SW 1271 (cell line): Measurements from ENCODE around the gene ARHGEF38.
"Not testable (repeated sequence)": the region's sequence is repeated elsewhere in the genome, so short reads cannot be mapped to it uniquely, and the experiment has no call there.

ENCODE experiments used
- DNase-seq, 2 experiments: peaks; one replicate each; lab custom pipeline; 2025; lab: John Stamatoyannopoulos, UW

The ARHGEF38 gene

DNA sequence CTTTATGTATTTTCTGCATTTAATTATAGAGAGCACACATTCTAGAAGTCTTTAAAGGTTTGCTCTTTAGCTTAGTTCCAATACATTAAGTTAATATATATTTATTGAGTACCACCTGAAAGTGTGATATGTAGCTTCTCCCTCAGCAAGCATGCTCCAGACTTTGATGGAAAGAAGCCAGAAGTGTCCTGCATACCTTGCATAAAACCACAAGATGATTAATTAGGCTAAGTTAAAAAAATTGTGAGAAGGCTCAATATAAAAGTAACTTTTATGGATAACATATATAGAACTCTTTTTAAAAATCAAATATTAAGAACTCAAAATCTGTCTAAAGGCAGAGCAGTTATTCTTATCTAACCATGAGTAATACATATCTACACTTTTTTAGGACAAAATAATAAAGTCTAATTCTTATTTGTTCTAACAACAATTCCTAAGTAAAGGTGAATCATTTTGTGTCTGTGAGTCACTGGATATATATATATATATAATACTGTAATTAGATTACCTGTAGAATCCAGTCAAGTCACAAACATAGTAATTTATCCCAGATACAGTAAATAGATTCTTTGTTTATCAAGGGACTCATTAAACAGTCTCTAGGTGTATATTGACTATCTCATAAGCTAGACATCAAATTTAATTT lies 104.8 kb downstream of the ARHGEF38 start:
- no peak for DNase-seq

DNA sequence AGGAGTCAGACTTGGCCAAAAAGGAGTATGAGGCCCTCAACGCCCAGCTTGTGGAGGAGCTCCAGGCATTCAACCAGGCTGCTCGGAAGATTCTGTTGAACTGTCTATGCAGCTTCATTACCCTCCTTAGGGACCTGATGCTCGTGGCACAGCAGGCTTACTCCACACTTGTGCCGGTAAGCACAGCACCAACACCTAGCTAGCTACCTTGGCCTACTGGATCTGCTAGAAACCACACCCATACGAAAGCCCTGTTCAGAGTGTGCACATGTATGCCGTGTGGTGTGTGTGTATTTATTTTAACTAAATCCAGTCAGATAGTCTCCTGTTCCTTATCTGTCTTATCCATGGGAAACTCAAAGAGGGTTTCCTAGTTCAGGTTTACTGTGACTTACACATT lies 106.8 kb downstream of the ARHGEF38 start:
- DNase-seq, result no peak

DNA sequence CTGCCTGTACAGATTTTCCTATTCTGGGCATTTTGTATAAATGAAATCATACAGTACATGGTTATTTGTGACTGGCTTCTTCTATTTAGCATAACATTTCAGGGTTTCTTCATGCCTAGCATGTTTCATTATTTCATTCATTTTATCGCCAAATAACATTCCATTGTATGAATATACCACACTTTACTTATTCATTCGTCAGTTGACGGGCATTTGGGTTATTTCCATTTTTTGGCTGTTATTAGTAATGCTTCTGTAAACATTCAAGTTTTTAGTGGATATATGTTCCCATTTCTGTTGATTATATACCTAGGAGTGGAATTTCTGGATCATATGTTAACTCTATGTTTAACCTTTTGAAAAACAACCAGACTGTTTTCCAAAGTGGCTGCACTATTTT lies 108.6 kb downstream of the ARHGEF38 start:
- DNase-seq, result no peak

DNA sequence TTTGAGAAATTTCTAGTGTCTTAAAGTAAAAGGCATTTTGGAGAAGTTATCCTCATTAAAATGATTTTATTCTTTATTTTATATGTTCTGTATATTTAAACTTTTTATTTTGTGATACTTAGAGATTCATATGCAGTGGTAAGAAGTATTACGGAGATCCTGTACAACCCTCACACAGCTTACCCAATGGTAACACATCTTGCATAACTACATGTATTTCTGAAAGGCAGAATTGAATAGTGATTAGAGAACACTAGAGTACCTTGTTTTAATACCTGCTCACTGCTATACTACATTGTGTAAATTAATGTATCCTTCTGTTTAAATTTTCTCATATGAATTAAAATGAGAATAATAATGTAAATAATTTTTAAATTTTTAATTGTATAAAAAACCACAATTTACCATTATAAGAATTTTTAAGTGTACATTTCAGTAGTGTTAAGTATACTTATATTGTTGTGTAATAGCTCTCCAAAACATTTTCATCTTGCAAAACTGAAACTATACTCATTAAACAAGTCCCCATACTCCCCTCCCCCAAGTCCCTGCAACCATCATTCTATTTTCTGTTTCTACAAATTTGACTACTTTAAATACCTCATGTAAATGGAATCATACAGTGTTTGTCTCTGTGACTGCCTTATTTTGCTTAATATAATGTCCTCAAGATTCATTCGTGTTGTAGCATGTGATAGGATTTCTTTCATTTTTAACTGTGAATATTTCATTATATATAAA lies 110.7 kb downstream of the ARHGEF38 start:
- no peak for DNase-seq

DNA sequence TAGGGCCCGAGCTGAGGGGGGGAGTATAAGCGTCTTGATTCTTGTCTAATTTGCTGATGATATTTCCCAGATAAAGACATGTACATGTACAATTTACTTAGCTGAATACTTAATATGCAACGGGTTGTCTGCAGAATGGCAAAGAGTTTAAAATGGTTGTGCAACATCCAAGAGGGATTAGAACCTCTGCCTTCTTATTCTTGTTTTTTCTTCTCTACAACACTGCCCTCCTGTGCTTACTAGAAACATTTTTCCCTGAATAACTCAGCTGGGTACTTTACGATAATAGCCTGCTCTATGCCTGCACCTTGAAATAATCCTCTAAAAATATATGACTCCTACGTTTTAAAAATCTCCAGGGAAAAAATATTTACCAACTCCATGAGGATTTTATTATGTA lies 114.3 kb downstream of the ARHGEF38 start:
- DNase-seq, result peak in 1 of 2 experiments; percentile 1

DNA sequence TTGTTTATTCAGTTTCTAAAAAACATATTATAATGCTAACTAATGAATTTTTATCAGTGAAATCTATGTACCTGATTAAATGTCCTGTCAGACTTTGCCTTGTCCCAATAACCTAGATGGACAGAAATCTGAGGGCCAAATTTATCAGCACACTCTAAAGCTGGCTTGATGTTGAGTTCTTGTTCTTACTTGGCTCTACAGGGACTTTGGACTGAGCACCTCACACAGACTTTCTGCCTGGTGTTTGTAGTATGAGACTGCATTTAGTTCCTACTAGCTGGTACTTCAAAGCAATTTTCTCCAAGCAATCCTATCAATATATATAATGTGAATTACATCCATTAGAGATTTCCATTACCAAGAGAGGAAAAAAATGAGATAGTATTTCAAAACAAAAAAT lies 118.3 kb downstream of the ARHGEF38 start:
- DNase-seq, result no peak

DNA sequence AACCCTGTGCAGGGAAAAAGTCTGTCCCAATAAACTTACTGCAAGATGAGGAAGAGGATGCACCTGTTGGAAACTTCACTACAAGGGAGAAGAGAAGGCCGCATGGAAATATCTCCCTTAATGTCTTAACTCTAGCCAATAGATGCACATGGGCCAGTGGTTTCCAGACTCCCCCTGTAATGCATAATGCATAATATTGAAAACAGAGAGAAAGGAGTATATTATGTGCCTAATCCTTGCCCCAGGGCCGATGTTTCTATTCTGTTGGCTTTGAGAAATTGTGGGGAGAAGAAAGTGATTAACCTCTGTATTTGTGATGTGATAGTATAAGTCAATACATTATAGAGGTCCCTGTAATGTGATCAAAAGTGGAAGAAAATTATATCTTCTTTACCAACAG lies 118.9 kb downstream of the ARHGEF38 start:
- no peak for DNase-seq

DNA sequence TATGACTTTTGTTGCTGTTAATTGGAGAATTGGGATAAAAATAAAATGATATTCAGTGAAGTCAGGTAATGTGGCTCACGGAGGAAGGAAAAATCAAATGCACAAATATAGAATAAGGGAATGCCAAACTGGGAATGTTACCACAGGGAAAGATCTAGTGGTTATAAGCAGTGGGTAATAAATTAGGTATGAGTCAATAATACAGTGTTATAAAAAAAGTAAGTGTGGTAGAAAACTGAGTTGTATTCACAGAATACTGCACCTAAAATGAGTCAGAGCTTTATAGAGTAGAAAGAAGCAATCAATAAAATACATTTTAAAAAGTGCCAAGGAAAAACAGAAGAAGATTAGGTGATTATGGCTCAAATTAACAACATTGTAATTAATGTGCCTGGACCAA lies 121.6 kb downstream of the ARHGEF38 start:
- no peak for DNase-seq

DNA sequence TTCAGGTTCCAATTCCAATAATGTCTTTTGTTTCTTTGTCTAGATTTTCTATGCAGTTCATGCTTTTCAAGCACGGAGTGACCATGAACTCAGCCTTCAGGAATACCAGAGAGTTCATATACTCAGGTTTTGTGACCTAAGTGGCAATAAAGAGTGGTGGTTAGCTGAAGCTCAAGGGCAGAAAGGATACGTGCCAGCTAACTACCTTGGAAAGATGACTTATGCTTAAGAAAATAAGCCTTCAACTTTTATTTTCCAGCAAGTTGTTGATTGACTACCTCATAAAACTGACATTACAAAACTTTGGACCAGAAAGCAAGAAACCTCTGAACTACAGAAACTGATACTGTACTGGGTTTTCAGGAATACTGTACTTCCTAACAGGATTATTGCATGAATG lies 125.3 kb downstream of the ARHGEF38 start:
- no peak for DNase-seq

DNA sequence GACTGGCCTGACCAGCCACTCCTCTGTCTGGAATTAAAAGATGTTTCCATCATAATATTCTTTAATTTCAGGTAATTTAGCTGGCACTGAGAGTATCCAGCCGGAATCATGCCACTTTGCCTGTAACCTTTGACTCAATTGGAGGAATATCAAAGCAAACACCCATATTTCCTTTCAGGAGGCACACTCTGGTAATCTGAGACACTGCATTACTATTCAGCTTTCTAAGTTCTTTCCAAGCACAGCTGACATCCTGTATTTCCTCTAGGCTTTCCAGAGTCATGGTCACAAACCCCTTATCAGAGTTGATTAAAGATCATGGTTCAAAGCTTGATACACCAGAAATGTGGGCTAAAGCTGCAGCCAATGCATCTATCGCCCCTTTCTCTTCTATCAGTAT lies 126.8 kb downstream of the ARHGEF38 start:
- DNase-seq, result no peak

DNA sequence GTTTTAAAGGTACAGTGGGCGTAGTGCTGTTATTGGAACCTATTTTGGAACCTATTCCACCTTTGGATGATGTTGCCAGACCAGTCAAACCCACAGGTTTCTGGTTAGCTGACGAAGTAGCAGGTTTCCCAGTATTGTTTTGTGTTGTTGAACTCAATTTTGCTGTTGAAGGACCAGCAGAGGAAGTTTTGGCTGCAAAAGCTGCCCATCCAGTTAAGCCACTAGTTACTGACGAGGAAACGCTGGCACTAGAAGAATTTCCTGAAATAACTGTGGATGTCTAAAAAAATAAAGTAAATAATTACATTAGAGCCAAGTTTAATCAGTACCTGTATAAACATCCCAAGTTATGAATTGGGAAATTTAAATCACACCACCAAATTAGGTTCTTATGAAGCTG lies 130.6 kb downstream of the ARHGEF38 start:
- DNase-seq, result no peak

DNA sequence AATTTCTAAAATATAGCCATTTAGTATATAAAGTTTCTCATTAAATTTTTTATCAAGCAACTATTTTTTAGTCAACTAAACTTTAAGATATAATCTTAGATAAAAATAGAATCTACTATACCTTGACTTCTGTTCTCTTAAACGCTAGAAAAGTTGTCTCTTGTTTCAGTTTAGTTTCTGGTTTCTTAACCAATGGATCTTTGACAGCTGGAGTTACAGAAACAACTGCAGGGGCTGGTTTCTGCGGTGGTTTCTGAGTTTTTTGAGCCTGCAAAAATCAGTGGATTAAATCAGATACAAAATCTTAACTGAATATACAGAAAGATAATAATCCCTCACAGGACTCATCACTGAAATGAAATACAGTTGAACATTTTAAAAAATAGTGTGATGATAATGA lies 134.2 kb downstream of the ARHGEF38 start:
- no peak for DNase-seq

DNA sequence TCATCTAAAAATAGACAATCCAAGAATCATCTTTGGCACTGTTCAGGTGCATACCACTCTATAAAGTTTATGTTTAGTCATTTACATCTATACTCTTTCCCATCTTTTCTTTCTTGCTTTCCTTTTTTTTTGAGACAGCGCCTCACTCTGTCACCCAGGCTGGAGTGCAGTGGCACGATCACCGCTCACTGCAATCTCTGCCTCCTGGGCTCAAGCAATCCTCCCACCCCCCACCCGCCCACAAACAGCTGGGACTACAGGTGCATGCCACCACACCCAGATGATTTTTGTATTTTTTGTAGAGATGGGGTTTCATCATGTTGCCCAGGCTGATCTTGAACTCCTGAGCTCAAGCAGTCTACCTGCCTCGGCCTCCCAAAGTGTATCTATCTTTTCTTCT lies 142.4 kb downstream of the ARHGEF38 start:
- DNase-seq, result not testable (repeated sequence)

DNA sequence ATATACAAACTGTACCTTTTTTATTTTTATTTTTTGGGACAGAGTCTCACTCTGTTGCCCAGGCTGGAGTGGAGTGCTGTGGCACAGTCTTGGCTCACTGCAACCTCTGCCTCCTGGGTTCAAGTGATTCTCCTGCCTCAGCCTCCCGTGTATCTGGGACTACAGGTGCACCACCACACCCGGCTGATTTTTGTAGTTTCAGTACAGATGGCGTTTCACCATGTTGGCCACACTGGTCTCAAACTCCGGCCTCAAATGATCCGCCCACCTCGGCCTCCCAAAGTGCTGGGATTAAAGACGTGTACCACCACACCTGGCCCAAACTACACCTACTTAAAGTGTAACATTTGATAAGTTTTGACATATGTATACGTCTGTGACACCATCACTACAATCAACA lies 143.4 kb downstream of the ARHGEF38 start:
- not testable (repeated sequence) for DNase-seq

DNA sequence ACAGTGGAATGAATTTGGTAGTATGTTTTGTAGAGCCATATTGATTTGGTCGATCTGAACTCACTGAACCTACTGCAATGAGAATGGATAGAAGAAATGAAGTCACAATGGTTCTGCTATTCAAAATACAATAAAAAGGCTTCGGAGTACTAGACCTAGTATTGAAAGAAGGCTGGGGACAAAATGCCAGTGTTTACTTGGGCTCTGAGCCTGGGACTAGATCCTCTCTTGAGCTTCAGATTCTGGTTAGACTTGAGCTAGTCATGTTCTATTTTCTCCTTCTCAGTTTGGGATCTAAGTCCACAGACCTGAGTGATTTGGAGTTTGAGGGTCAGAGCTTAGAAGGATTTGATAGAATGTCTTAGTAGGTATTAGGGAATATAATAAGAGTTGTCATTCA lies 146.2 kb downstream of the ARHGEF38 start:
- DNase-seq, result no peak

DNA sequence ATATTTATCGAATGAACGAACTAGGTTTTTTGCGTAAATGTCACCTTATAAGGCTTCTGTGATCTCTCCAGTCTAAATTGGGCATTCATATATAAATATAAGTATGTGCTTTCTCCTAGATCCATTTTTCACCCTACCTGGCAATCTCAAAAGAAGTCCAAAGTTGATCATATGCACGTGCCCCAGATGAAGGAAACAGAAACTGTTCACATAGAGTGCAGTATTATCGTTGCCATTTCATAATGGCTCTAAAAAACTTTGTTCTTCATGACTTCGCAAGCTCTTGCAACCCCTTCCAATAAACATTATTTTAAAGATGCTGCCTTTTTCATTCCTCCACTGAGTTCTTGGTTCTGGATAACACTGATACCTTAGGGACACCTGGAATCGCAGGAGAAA lies 155.4 kb downstream of the ARHGEF38 start:
- DNase-seq, result no peak

DNA sequence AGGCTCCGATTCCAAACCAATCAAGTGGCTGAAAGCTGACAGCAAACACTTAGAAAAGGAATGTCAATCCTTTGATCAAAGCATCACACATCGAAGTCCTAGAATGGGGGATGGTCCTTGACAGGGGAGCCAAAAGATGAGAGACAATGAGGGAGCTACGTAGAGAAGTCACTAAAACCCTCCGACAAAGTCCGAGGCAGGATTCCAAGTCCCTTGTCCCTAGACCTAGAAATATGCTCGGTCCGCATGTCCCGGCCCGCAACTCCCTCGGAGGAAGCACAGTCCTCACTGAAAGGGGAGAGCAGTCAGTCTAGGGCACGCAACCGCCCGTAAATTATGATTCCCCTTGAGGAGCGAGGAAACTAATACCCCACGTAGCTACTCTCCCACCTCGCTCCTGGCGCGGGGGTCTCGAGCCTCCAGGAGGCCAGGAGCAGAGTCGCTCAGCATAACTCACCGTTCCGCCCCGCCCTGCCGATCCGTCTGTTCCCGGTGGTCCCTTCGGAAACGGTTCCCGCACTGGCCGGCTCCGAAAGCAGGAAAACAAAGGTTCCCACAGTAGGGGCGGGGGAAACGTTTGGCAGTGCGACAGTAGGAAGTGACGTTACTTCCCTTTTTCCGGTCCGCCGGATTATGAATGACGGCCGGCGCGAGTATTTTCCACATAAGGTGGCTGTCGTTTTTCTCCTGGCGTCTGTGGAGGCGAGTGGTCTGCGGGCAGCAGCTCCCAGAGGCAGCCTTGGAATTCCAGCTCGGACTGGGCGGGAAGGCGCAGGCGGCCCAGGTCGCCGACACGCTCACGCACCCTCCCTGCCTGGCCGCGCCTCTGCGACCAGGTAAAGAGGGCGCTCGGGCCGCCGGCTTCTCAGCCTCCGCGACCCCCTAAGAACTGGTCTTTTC lies 156.0 kb downstream of the ARHGEF38 start, which contains the start of the genes GSTCD and INTS12:
Gene GSTCD, plus strand, starts transcription at position 604 of the 900 bp plus-strand sequence. CDS start 8,830 bp downstream, outside the sequence.
Gene INTS12, minus strand, starts transcription at position 509 of the 900 bp plus-strand sequence. CDS start 8,684 bp downstream, outside the sequence.
- peak; percentile 58 to 76 for DNase-seq

DNA sequence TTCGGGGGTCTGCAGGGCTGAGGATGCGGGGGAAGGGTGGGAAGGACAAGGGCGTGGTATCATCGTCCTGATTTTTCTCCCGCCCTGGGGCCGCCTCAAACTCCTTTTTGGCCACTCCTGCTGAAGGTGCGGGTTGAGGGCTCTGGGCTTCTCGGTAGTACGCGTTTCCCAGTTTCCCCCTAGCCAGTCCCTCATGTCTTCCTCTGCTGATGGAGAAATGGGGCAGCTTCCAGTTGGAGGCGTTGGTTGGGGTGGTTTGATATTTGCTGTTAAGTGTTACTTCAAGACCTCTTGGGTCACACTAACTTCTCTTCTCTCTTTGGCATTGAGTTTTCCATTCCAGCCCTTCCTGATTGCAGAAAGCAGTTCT lies 156.6 kb downstream of the ARHGEF38 start:
- DNase-seq, result peak in 1 of 2 experiments; percentile 20

DNA sequence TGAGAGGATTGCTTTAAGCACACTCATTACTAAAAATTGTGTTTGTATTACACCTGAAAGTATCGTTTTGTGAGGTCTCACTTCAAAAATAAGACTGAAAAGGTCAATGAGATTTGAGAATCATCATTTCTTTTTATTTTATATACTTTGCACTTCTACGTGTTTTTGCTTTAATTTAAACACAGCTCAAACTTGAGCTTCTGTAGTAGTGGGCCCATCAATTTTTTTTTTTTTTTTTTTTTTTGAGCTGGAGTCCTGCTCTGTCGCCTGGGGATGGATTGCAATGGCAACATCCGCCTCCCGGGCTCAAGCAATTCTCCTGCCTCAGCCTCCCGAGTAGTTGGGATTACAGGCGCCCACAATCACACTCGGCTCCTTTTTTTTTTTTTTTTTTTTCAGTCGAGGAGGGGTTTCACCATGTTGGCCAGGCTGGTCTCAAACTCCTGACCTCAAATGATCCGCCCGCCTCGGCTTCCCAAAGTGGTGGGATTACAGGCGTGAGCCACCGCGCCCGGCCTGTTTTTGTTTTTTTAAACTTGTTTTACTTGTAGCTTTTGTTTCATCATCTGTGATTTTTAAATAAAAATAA lies 157.7 kb downstream of the ARHGEF38 start:
- no peak for DNase-seq

DNA sequence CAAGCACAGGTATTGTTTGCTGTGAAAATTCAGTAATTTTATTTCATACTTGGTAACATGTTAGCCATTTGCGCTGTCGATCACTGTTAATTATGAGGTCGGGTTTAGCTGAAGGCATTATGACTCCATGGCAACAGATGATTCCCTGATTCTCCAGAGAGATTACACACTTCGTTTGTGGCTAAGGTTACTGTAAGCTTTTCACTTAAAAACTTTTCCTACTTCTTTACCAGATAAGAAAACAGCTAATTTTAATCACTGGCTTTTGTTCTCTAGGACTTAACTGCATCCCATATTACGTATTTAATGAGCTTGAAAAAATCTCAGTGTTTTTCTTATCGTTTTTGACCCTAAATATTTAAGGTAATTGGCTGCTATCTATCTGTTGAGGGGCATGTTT lies 158.3 kb downstream of the ARHGEF38 start:
- no peak for DNase-seq

DNA sequence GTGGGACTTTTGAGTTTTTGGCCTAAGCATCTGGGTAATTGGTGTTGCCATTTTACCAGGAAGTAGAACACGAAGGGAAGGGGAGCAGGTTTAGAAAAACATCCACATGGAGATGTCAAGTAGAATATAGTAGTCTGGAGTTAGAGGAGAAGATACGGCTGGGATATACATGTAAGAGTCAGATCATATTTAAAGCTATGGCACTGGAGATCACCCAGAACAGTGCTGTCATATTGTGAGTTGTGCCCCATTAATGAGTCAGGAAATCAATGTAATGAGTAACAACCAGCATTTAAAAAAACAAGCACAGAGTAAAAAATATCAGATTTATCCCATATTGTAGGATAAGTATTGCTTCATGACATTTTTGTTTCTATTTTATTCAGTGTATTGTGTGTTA lies 160.3 kb downstream of the ARHGEF38 start:
- no peak for DNase-seq

DNA sequence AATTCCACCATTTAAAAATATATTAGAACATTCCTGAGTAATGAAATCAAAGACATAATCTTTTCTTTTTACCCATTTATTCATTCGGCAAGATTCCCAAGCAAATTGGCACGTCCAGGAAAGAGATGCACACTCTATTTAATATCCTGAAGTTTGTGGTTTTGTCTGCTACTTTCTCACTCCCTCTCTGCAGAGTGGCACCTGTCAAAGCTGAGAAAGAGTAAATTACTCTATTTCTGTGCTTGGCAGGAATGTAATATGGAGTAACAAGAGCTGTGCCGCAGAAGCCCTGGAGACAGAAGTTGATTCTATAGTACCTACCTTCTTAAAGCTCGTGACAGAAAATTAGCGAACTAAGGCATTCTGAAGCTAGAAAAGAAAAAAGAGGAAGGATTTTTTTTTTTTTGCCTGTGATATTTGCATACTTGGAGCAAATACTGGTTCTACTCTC lies 161.7 kb downstream of the ARHGEF38 start:
- no peak for DNase-seq
